Measurements from ENCODE around the gene SMIM35.

Gene SMIM35

DNA sequence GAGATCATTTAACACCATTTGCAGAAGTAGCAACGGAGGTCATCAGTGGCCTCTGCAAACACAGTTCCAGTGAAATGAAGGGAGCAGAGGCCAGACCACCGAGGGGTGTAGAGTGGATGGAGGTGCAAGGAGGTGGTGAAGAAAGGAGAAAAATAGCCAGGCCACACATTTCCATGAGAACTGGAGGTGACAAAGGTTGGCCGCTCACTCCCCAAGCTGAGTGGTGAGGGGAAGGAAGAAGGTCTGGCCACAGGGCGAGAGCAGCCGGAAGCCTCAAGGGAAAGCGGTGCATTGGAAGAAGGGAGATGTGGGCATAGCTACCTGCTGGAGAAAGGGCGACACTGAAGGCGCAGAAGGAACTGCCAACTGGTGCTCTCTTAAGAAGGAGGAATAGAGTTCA, 30.0 kb downstream of the SMIM35 start:
- H3K27ac ChIP-seq (ENCODE audit: low read depth, low read length, severe bottlenecking): no peak overlapping the region
- H3K4me3 ChIP-seq (ENCODE audit: extremely low read depth, insufficient read depth, low read length, poor library complexity, severe bottlenecking): no peak overlapping the region
- WGBS, 2 experiments (ENCODE audit: insufficient coverage in 2 of 2): 85 to 92% methylated on average over 8 of the region's 8 CpGs
- H3K36me3 ChIP-seq (ENCODE audit: control insufficient read depth, insufficient read depth, low read length): no peaks in the 10 kb centered on the region
- peaks cover 8% of the 10 kb centered on the region for H3K4me1 ChIP-seq (ENCODE audit: control insufficient read depth, insufficient read depth, low read length, poor library complexity, severe bottlenecking)
- H3K9me3 ChIP-seq (ENCODE audit: control insufficient read depth, low read length): no peaks in the 10 kb centered on the region

DNA sequence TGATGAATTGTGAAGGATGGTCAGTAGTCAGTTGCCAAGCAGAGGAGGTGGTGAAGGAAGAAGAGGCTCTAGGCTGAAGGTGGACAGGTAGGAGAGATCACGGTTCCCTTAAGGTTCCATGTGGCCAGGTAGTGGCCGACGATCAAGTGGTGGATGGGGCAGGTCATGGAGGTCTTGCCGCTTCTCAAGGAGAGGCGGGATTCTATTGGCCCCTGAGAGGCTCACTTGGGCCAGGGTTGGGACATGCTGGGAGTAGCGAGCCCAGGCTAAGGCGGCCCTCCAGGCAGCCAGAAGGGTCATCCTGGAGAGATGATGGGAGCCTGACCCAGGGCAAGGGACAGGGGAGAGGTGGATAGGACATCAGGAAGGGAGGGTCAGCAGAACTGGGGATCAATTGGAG, 30.8 kb downstream of the SMIM35 start:
- Histone ChIP-seq H3K27ac (ENCODE audit: low read depth, low read length, severe bottlenecking) (no peak overlapping the region), H3K4me1 (ENCODE audit: control insufficient read depth, insufficient read depth, low read length, poor library complexity, severe bottlenecking) (peaks cover 8% of the 10 kb centered on the region)

DNA sequence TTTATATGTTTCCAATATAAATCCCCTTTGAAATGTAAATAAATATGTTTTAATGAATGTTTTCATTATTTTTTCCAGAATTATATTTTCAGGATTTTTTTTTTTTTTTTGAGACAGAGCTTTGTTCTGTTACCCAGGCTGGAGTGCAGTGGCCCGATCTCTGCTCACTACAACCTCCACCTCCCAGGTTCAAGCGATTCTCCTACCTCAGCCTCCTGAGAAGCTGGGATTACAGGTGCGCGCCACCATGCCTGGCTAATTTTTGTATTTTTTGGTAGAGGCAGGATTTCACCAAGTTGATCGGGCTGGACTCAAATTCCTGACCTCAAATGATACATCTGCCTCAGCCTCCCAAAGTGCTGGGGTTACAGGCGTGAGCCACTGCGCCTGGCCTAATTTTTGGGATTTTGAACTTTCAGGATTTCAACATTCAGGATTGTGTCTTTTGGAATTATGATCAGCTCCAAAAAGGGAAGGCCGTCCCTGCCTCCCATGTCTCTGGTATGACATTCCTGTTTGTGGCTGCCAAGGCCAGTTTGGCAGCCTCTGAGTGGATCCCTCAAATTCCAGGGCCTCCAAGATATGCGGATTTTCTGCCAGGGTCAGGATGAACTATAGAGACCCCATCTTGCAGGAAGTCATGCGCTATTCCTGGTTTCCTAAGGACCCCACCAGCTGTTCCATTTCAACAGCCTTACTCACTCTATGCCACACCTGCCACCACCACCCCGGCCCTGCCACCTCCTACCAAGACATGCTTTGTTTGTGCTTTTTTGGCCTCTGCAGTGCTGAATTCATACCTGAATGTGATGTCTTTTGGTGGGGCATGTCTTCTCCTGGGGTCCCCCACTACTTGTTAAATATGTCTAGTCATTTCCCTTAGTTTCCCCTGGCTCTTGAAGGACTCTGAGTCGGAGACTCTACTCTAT, 31.8 kb downstream of the SMIM35 start:
- Histone ChIP-seq H3K36me3 (ENCODE audit: control insufficient read depth, insufficient read depth, low read length) (no peaks in the 10 kb centered on the region), H3K27ac (ENCODE audit: low read depth, low read length, severe bottlenecking) (no peak overlapping the region), H3K4me3 (ENCODE audit: extremely low read depth, insufficient read depth, low read length, poor library complexity, severe bottlenecking) (no peak overlapping the region), H3K4me1 (ENCODE audit: control insufficient read depth, insufficient read depth, low read length, poor library complexity, severe bottlenecking) (peaks cover 8% of the 10 kb centered on the region), H3K9me3 (ENCODE audit: control insufficient read depth, low read length) (no peaks in the 10 kb centered on the region)
- 82 to 85% methylated on average over 7 to 10 of the region's 12 CpGs for WGBS, 2 experiments (ENCODE audit: insufficient coverage in 2 of 2)

More for the DNA sequence above, 30.8 kb downstream of the SMIM35 start:
- Histone ChIP-seq H3K9me3 (ENCODE audit: control insufficient read depth, low read length) (no peaks in the 10 kb centered on the region), H3K4me3 (ENCODE audit: extremely low read depth, insufficient read depth, low read length, poor library complexity, severe bottlenecking) (no peak overlapping the region), H3K36me3 (ENCODE audit: control insufficient read depth, insufficient read depth, low read length) (no peaks in the 10 kb centered on the region)
- WGBS, 2 experiments (ENCODE audit: insufficient coverage in 2 of 2): 93 to 94% methylated on average over 4 to 7 of the region's 7 CpGs

DNA sequence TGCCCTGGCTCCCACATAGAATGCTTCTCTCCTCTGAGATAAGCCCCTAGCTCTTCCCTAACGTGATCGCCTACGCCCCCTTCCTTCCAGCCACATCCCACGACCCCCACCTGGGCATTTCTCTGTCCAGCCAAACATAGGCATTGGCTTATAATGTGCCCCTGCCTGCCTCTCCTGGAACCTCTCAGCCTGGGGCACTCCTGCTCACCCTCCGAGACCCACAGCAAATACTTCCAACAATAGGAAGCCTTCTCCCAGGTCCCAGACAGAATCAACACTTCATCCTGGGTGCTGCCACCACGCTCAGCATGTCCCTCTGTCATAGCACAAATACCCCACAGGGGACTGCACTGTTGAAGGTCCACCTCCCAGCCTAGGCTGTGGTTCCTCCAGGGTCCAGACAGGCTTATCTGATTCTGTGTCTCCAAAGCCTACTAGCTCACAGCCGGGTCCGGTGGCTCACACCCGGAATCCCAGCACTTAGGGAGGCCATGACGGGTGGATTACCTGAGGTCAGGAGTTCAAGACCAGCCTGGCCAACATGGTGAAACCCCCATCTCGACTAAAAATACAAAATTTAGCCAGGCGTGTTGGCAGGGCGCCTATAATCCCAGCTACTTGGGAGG, 34.1 kb downstream of the SMIM35 start:
- H3K4me3 ChIP-seq (ENCODE audit: extremely low read depth, insufficient read depth, low read length, poor library complexity, severe bottlenecking): no peak overlapping the region
- no peak overlapping the region for H3K27ac ChIP-seq (ENCODE audit: low read depth, low read length, severe bottlenecking)
- no peaks in the 10 kb centered on the region for H3K9me3 ChIP-seq (ENCODE audit: control insufficient read depth, low read length)
- H3K36me3 ChIP-seq (ENCODE audit: control insufficient read depth, insufficient read depth, low read length): no peaks in the 10 kb centered on the region
- WGBS, 2 experiments (ENCODE audit: insufficient coverage in 2 of 2): 84 to 86% methylated on average over 10 to 13 of the region's 13 CpGs
- H3K4me1 ChIP-seq (ENCODE audit: control insufficient read depth, insufficient read depth, low read length, poor library complexity, severe bottlenecking): no peaks in the 10 kb centered on the region

DNA sequence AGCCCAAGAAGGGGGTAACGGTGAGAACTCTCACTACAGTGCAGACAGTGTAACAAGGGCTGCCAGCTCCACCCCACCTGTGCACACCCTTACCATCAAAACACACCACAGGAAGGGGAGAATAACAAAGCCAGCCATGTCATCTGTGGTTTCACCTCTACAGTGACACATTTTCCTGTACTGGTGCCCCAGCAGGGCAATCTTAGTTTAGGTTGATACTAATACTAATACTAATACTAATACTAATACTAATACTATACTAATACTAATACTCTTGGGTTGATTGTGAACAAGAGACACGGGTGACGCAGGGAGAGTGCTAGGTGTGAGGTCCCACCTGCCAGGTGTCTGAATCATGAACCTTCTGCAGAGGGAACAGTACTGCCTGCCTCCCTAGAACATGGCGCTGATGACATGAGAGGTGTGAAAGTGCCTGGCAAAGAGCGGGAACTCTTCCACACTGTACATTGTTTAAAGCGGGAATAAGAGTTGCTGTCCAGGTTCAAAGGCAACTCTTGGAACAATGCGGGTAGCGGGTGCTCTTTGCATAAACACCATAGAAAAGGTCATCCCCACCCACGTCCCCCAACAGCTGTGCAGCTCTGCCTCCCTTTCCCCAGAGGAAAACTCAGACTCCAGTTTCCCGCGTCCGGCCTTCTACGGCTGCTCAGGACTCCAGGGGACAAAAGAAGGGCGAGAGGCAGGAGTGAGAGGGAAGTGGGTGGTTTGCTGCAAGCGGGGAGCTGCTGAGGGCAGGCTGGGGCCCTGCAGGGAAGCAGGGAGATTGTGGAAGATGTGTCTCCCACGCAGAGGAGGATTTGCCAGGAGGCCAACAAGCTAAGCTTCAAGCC, 34.9 kb downstream of the SMIM35 start:
- H3K4me1 ChIP-seq (ENCODE audit: control insufficient read depth, insufficient read depth, low read length, poor library complexity, severe bottlenecking): no peaks in the 10 kb centered on the region
- H3K36me3 ChIP-seq (ENCODE audit: control insufficient read depth, insufficient read depth, low read length): no peaks in the 10 kb centered on the region
- WGBS, 2 experiments (ENCODE audit: insufficient coverage in 2 of 2): 88 to 89% methylated on average over 8 to 12 of the region's 16 CpGs
- H3K27ac ChIP-seq (ENCODE audit: low read depth, low read length, severe bottlenecking): no peak overlapping the region
- no peaks in the 10 kb centered on the region for H3K9me3 ChIP-seq (ENCODE audit: control insufficient read depth, low read length)
- H3K4me3 ChIP-seq (ENCODE audit: extremely low read depth, insufficient read depth, low read length, poor library complexity, severe bottlenecking): no peak overlapping the region

DNA sequence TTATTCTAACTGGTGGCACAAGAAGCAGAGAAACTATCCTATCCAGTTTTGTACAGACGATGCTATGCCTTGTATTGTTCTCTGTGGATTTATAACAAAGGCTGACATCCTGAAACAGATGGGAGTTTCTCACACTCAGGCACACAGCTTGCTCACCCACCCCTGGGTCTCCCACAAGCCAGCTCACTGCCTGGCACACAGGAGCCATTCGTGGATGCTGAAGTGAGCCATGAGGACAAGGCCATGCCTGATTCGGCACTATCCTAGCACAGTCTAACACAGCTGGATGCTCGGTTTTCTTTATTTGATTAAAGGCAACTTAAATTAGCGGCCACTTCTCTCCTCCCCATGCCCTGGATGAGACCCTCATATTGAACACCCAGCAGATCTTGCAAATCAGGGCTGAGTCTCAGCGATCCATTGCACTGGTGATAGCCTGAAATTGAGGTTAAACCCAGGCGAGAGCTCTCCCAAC, 35.6 kb downstream of the SMIM35 start:
- Histone ChIP-seq H3K4me1 (ENCODE audit: control insufficient read depth, insufficient read depth, low read length, poor library complexity, severe bottlenecking) (no peaks in the 10 kb centered on the region), H3K27ac (ENCODE audit: low read depth, low read length, severe bottlenecking) (no peak overlapping the region), H3K4me3 (ENCODE audit: extremely low read depth, insufficient read depth, low read length, poor library complexity, severe bottlenecking) (no peak overlapping the region), H3K36me3 (ENCODE audit: control insufficient read depth, insufficient read depth, low read length) (no peaks in the 10 kb centered on the region), H3K9me3 (ENCODE audit: control insufficient read depth, low read length) (no peaks in the 10 kb centered on the region)
- 76 to 79% methylated on average over 6 of the region's 7 CpGs for WGBS, 2 experiments (ENCODE audit: insufficient coverage in 2 of 2)

DNA sequence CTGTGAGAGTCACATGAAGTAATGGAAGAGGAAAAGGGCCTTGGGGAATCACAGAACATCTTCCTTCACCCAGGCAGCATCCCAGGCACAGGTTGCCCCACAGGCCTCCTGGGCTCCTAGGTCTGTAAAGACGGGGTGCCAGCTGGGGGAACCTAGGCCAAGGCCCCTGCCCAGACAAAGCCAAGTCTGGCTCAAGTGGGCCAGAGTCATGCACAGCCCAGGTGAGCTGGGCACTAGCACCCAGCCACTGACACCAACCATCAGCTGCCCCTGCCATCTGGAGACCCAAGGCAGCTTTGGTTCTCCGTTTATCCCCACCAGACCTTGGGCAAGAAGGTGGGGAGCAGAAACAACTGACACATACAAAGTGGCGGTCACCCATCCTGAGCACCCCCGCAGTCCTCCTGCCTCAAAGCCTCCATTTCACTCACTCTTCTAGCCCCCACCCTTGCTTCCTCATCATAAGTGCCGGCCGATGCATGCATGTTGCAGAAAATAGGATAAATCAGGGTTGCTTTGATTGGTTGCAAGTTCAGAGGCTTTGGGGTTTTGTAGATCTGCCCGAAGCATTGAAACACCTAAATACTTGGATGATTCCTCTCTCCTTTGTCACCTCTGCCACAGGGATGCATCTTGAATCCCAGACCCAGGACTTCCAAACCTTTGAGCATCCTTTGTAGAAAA, 36.4 kb downstream of the SMIM35 start:
- H3K4me1 ChIP-seq (ENCODE audit: control insufficient read depth, insufficient read depth, low read length, poor library complexity, severe bottlenecking): no peaks in the 10 kb centered on the region
- H3K9me3 ChIP-seq (ENCODE audit: control insufficient read depth, low read length): no peaks in the 10 kb centered on the region
- no peaks in the 10 kb centered on the region for H3K36me3 ChIP-seq (ENCODE audit: control insufficient read depth, insufficient read depth, low read length)
- no peak overlapping the region for H3K27ac ChIP-seq (ENCODE audit: low read depth, low read length, severe bottlenecking)
- no peak overlapping the region for H3K4me3 ChIP-seq (ENCODE audit: extremely low read depth, insufficient read depth, low read length, poor library complexity, severe bottlenecking)
- WGBS, 2 experiments (ENCODE audit: insufficient coverage in 2 of 2): 79 to 100% methylated on average over 1 to 3 of the region's 7 CpGs

DNA sequence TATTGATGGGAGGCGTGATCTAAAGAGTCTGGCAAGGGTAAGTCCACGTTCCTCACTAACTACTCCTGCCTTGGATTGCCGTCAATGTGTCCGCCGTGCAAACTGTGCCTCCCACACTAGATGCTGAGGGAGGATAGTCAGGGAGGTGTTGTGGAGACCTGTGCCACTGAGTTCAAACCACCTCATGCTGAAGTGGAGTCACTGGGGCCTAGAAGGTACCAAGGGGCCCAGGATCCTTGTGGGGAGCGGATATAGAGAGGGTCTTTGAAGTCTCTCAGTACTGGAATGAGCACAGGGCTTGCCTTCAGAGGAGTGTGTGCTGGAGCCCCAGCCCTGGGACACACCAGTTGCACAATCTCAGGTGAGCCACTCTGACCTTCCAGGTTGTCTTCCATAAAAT, 37.0 kb downstream of the SMIM35 start:
- Histone ChIP-seq H3K4me3 (ENCODE audit: extremely low read depth, insufficient read depth, low read length, poor library complexity, severe bottlenecking) (no peak overlapping the region), H3K36me3 (ENCODE audit: control insufficient read depth, insufficient read depth, low read length) (no peaks in the 10 kb centered on the region), H3K4me1 (ENCODE audit: control insufficient read depth, insufficient read depth, low read length, poor library complexity, severe bottlenecking) (no peaks in the 10 kb centered on the region), H3K27ac (ENCODE audit: low read depth, low read length, severe bottlenecking) (no peak overlapping the region), H3K9me3 (ENCODE audit: control insufficient read depth, low read length) (no peaks in the 10 kb centered on the region)
- 93 to 100% methylated on average over 1 to 6 of the region's 6 CpGs for WGBS, 2 experiments (ENCODE audit: insufficient coverage in 2 of 2)

DNA sequence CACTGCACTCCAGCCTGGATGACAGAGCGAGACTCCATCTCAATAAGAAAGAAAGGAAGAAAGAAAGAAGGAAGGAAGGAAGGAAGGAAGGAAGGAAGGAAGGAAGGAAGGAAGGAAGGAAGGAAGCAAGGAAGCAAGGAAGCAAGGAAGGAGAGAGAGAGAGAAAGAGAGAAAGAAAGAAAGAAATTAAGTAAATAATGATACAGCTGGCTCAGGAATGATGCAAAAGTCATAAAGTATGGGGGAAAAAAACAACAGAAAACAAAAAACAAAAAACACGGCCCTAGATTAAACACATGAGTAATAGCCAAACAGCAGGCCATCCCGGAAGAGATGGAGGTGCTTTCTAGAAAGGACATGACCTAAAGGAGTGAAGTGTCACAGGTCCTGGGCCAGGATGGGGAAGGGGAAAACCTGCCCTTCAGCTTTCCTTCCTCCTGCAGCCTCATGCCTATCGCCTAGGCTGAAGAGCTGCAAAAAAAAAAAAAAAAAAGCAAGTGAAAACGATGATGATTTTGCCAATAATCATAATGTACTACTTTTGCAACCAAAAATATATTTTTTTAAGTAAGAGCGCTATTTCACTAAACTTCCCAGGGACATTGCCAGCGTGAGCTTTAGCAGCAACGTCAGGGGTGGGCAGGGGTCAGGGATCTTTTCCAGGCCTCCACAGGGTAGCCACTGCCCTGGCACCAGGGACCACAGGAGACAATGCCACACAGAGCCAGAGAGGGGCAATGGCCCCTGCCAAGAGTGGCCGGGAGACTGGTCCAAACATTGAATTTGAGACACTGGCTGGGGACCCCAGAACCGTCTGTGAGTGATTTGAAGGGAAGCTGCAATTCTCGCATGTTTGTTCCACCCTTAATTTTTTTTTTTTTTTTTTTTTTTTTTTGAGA, 38.0 kb downstream of the SMIM35 start:
- 93% methylated on average over 6 to 7 of the region's 11 CpGs for WGBS, 2 experiments (ENCODE audit: insufficient coverage in 2 of 2)
- Histone ChIP-seq H3K27ac (ENCODE audit: low read depth, low read length, severe bottlenecking) (no peak overlapping the region), H3K36me3 (ENCODE audit: control insufficient read depth, insufficient read depth, low read length) (no peaks in the 10 kb centered on the region), H3K4me1 (ENCODE audit: control insufficient read depth, insufficient read depth, low read length, poor library complexity, severe bottlenecking) (no peaks in the 10 kb centered on the region), H3K9me3 (ENCODE audit: control insufficient read depth, low read length) (no peaks in the 10 kb centered on the region), H3K4me3 (ENCODE audit: extremely low read depth, insufficient read depth, low read length, poor library complexity, severe bottlenecking) (no peak overlapping the region)

Measured in mesodermal cell (in vitro differentiated cells).